DOHH2 (cell line): ENCODE measurements around the gene ITPK1.

Experiments
- CTCF ChIP-seq: fragments of 200-600 bp; sonication (generic); IDR thresholded peaks from one replicate; pipeline ENCODE4 v1.5.1; 2014; ENCODE audit warnings: antibody characterized with exemption, mild to moderate bottlenecking, low read depth, low read length; ENCODE audit not compliant: poor library complexity, severe bottlenecking
- EZH2phosphoT487 ChIP-seq: fragments of 200-600 bp; sonication (generic); IDR thresholded peaks from 2 replicates; pipeline ENCODE4 v1.6.1; 2017; ENCODE audit warnings: borderline replicate concordance, mild to moderate bottlenecking, antibody characterized with exemption, low read length, moderate library complexity, mixed read lengths

GRCh38 chr14:93096691-93097322, 18.9 kb downstream of the ITPK1 start:
- TF ChIP-seq EZH2phosphoT487 = no peak
- no peak for TF ChIP-seq CTCF
